Measurements from ENCODE around the gene SHPK.

Gene SHPK

DNA sequence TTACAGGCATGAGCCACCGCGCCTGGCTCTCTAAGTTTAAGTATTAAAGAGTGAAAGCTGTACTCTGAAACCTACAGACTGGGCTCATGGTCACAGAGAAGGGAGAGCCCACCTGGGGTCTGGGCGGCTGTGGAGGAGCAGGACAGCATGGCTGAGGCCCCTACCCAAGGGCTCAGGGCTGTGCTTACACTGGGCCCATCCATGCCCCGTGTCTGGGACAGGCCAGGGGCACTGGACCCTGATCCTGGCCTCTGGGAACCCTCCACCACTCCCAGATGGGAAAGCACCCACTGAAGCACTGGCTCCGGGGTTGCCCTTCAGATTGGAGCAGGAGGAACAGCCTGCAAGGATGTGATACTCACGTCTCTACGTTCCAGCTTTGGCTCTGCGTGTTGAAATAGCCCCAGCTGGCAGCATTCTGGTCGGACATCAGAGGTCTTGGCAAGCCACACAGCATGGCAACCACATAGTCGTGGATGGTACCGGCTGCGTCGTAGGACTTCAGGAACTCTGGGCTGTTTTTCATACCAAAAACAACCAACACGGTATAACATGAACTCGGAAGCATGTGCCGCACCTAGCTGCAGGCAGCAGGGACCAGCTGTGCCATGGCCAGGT, 13.0 kb downstream of the SHPK start:
- no peaks in the 10 kb centered on the region for H3K27me3 ChIP-seq (ENCODE audit: insufficient read depth, poor library complexity, severe bottlenecking)
- no peak for DNase-seq (ENCODE audit: low read depth in 1 of 2, low spot score in 1 of 2)
- TF ChIP-seq GABPA (IDR thresholded peaks at IDR 0.05; ENCODE audit: low read depth) (no peak), POLR2AphosphoS5 (IDR thresholded peaks at IDR 0.05; ENCODE audit: low read depth) (no peak), SPI1 (IDR thresholded peaks at IDR 0.05; ENCODE audit: borderline replicate concordance, low read depth) (no peak)
- TF ChIP-seq, protein P1, sequence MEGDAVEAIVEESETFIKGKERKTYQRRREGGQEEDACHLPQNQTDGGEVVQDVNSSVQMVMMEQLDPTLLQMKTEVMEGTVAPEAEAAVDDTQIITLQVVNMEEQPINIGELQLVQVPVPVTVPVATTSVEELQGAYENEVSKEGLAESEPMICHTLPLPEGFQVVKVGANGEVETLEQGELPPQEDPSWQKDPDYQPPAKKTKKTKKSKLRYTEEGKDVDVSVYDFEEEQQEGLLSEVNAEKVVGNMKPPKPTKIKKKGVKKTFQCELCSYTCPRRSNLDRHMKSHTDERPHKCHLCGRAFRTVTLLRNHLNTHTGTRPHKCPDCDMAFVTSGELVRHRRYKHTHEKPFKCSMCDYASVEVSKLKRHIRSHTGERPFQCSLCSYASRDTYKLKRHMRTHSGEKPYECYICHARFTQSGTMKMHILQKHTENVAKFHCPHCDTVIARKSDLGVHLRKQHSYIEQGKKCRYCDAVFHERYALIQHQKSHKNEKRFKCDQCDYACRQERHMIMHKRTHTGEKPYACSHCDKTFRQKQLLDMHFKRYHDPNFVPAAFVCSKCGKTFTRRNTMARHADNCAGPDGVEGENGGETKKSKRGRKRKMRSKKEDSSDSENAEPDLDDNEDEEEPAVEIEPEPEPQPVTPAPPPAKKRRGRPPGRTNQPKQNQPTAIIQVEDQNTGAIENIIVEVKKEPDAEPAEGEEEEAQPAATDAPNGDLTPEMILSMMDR (IDR thresholded peaks at IDR 0.05; ENCODE audit: insufficient read depth, low read length), result no peak
- TF ChIP-seq, protein P2, sequence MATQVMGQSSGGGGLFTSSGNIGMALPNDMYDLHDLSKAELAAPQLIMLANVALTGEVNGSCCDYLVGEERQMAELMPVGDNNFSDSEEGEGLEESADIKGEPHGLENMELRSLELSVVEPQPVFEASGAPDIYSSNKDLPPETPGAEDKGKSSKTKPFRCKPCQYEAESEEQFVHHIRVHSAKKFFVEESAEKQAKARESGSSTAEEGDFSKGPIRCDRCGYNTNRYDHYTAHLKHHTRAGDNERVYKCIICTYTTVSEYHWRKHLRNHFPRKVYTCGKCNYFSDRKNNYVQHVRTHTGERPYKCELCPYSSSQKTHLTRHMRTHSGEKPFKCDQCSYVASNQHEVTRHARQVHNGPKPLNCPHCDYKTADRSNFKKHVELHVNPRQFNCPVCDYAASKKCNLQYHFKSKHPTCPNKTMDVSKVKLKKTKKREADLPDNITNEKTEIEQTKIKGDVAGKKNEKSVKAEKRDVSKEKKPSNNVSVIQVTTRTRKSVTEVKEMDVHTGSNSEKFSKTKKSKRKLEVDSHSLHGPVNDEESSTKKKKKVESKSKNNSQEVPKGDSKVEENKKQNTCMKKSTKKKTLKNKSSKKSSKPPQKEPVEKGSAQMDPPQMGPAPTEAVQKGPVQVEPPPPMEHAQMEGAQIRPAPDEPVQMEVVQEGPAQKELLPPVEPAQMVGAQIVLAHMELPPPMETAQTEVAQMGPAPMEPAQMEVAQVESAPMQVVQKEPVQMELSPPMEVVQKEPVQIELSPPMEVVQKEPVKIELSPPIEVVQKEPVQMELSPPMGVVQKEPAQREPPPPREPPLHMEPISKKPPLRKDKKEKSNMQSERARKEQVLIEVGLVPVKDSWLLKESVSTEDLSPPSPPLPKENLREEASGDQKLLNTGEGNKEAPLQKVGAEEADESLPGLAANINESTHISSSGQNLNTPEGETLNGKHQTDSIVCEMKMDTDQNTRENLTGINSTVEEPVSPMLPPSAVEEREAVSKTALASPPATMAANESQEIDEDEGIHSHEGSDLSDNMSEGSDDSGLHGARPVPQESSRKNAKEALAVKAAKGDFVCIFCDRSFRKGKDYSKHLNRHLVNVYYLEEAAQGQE (IDR thresholded peaks at IDR 0.05; ENCODE audit: insufficient replicate concordance, low read depth), result no peak

DNA sequence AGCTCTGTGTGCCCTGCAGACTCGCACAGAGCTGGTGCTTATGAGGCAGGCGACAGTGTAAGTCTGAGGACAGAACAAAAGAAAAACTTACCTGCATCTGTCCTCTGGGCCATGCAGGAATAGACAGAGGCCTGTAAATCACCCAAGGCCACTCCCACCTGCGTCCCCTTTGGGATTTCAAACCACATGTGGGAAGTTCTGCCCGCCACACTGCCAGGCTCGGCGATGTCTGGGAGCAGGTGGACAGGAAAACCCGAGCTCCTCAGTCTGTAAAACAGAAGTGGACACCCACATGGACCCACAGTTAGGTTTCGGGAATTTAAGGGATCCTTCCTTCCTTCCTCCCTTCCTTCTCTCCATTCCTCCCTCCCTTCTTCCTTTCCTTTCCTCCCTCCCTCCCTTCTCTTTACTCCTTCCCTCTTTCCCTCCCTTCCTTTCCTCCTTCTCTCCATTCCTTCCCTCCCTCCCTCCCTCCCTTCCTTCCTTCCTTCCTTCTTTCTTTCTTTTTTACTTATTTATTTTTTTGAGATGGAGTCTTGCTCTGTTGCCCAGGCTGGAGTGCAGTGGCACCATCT, 14.8 kb downstream of the SHPK start:
- no peak for TF ChIP-seq POLR2AphosphoS5 (IDR thresholded peaks at IDR 0.05; ENCODE audit: low read depth)
- TF ChIP-seq, protein P2 (IDR thresholded peaks at IDR 0.05; ENCODE audit: insufficient replicate concordance, low read depth), result no peak
- TF ChIP-seq SPI1 (IDR thresholded peaks at IDR 0.05; ENCODE audit: borderline replicate concordance, low read depth), result no peak
- TF ChIP-seq, protein P1 (IDR thresholded peaks at IDR 0.05; ENCODE audit: insufficient read depth, low read length), result no peak
- no peak for TF ChIP-seq GABPA (IDR thresholded peaks at IDR 0.05; ENCODE audit: low read depth)
- H3K27me3 ChIP-seq (ENCODE audit: insufficient read depth, poor library complexity, severe bottlenecking), result no peaks in the 10 kb centered on the region
- DNase-seq (ENCODE audit: low read depth in 1 of 2, low spot score in 1 of 2), result no peak
- no peak overlapping the region for H3K4me3 ChIP-seq (replicated peaks; ENCODE audit: insufficient read depth, low read length)
- no peak overlapping the region for H3K27ac ChIP-seq (replicated peaks)

More for the DNA sequence above, 13.0 kb downstream of the SHPK start:
- Histone ChIP-seq H3K27ac (replicated peaks) (no peak overlapping the region), H3K4me3 (replicated peaks; ENCODE audit: insufficient read depth, low read length) (no peak overlapping the region)

DNA sequence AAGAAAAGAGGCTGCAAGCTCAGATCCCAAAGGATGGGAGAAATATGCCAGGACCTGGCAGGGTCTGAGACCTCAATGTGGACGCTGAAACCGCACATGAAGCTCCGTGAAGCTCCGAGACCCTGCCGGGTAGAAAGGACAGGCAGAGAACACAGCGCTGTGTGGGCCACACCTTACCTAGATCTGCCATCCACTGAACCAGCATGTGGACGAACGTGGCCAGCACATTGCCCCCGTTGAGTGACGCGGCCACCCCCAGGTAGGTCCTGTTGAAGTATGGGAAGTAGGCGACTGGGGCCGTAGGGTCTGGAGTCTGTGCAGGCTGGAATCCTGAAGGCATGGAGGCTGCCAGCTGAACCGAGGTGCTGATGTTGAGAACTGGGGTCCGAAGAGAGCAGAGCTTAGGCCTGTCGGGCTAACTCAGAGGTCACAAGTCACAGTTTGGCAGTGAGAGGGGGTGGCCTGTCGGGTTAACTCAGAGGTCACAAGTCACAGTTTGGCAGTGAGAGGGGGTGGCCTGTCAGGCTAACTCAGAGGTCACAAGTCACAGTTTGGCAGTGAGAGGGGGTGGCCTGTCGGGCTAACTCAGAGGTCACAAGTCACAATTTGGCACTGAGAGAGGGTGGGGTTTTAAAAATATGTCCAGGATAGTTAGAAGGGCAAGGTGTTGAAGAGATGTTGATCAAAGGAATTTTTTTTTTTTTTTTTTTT, 20.7 kb downstream of the SHPK start:
- Histone ChIP-seq H3K27ac (replicated peaks) (no peak overlapping the region), H3K4me3 (replicated peaks; ENCODE audit: insufficient read depth, low read length) (no peak overlapping the region), H3K27me3 (ENCODE audit: insufficient read depth, poor library complexity, severe bottlenecking) (no peaks in the 10 kb centered on the region)
- no peak for DNase-seq (ENCODE audit: low read depth in 1 of 2, low spot score in 1 of 2)
- no peak for TF ChIP-seq GABPA (IDR thresholded peaks at IDR 0.05; ENCODE audit: low read depth)

DNA sequence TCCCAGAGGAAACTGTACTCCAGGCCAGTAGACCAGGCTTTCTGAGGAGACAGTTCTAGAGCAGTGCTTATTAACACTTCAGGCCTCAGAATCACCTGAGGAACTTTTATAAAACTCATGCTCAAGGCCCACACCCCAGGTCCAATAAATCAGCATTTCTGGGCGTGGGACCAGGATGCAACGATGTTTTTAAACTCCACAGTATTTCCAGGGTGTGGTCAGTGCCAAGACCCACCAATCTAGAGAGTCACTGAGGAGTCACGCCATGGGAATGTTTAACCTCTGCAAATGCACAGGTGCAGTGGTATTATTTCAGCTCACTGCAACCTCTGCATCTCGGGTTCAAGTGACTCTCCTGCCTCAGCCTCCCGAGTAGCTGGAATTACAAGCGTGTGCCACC, 22.9 kb downstream of the SHPK start:
- DNase-seq (ENCODE audit: low read depth in 1 of 2, low spot score in 1 of 2), result no peak
- Histone ChIP-seq H3K4me3 (replicated peaks; ENCODE audit: insufficient read depth, low read length) (no peak overlapping the region), H3K27me3 (ENCODE audit: insufficient read depth, poor library complexity, severe bottlenecking) (no peaks in the 10 kb centered on the region), H3K27ac (replicated peaks) (no peak overlapping the region)
- TF ChIP-seq SPI1 (IDR thresholded peaks at IDR 0.05; ENCODE audit: borderline replicate concordance, low read depth), result no peak
